Muscle of back (tissue), 13 donors: ENCODE data around the gene FOLR3. TPM values are rescaled to one million over a fixed set of nuclear protein-coding genes. Genes with fewer than 3 reads are reported as not detected.
"Not testable (repeated sequence)": the region's sequence is repeated elsewhere in the genome, so short reads cannot be mapped to it uniquely, and the experiment has no call there.

Experiments used
- DNase-seq, 3 donors: peaks; one replicate each; pipeline versions ENCODE4 v3.0.0 to v3.0.0-alpha.2; 2013
- long read RNA-seq, 9 donors: transcript quantifications; one replicate each; lab custom pipeline, GENCODE V29; 2026
- polyA plus RNA-seq, 10 donors: library from polyadenylated mRNA; unstranded; fragments of 120-200 nt; gene quantifications; one replicate each; pipeline ENCODE4 v1.2.1, GENCODE V29; 2013; ENCODE audit not compliant: insufficient read length in 10 of 10

Gene FOLR3
- not detected for polyA plus RNA-seq
- long read RNA-seq, donor 1: 0 reads
- long read RNA-seq, donor 2: 0 reads
- long read RNA-seq, donor 3: 0 reads
- long read RNA-seq, donor 4: 0 reads
- long read RNA-seq, donor 5: 0 reads
- long read RNA-seq, donor 6: 0 reads
- long read RNA-seq, donor 7: 0 reads
- long read RNA-seq, donor 8: 0 reads
- long read RNA-seq, donor 9: 0 reads

DNA sequence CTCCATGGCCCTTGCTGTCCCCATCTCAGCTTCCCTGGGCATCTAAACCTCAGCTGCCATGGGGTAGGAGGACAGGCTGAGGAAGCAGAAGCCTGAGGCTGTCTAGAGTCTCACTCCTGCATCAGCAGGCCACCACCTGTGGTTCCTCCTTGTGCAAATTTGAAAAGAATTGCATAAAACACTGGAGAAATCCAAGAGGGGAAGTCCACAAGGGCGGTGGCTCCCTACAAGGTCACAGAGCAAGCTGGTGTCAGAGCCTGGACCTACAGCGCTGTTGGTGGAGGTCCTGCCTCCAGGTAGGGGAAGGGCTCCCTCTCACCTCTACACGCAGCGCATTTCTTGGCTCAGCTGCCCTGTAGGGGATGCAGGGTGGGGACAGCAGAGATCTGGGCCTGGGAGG lies at the start of gene FOLR3:
Gene FOLR3 (plus strand): TSS at position 253 of the 400 bp plus-strand sequence. CDS start 228 bp downstream, outside the sequence.
- DNase-seq: not testable (repeated sequence)

GRCh38 chr11:72088076-72088808 lies 47.3 kb upstream of the FOLR3 start:
- DNase-seq: no peak

- peak in 2 of 3 donors; percentile 73 to 83 for DNase-seq
Observed at GRCh38 chr11:72091292-72091691, 44.2 kb upstream of the FOLR3 start.

DNA sequence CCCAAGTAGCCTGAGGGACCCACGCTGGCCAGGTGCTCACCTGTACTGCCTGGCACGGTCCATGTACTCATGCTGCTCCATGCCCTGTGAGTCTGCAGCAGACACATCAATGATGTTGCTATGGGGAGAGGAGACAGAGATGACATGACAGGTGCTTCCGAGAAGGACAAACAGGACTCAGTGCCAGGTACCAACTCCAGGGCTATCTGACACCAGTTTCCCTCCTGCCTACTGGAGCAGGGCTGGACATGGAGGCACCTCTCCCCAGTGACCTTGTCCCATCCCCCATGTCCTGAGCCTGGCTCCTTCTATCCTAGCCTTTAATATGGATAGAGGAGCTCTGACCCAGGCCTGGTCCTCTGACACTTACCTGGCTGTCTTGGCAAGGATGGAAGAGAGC lies 36.8 kb upstream of the FOLR3 start:
- no peak for DNase-seq

DNA sequence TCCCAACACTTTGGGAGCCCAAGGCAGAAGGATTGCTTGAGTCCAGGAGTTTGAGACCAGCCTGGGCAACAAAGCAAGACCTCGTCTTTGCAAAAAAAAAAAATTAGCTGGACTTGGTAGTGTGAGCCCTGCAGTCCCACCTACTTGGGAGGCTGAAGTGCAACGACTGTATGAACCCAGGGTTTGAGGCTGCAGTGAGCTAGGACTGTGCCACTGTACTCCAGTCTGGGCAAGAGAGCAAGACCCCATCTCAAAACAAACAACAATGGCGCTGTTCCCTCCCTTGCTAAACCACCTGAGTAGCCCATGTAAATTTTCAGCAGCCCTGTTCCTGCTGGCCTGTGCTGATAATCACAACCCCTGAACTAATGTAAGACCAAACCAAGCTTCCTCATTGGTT lies 35.5 kb upstream of the FOLR3 start:
- DNase-seq: no peak

GRCh38 chr11:72100462-72100861 lies 35.1 kb upstream of the FOLR3 start:
- no peak for DNase-seq

DNA sequence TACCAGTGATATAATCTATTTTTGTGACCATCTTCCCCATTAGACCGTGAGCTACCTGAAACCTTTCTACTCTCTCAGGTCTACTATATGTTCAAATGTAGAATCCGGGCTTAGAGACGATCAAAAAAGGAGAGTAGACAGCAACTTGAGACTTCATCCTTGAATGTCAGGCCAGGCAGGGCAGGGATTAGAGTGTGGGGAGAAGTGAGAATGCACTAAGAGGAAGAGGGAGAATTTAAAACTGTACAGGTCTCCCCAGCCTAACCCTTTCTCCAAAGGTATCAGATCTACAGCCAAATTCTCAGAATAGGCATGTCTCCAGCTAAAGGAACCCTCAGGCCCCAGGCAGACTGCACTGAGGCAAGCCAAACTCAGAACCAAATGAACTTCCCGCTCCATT lies 33.4 kb upstream of the FOLR3 start:
- DNase-seq: no peak

GRCh38 chr11:72102631-72102945 lies 32.9 kb upstream of the FOLR3 start:
- no peak for DNase-seq

DNA sequence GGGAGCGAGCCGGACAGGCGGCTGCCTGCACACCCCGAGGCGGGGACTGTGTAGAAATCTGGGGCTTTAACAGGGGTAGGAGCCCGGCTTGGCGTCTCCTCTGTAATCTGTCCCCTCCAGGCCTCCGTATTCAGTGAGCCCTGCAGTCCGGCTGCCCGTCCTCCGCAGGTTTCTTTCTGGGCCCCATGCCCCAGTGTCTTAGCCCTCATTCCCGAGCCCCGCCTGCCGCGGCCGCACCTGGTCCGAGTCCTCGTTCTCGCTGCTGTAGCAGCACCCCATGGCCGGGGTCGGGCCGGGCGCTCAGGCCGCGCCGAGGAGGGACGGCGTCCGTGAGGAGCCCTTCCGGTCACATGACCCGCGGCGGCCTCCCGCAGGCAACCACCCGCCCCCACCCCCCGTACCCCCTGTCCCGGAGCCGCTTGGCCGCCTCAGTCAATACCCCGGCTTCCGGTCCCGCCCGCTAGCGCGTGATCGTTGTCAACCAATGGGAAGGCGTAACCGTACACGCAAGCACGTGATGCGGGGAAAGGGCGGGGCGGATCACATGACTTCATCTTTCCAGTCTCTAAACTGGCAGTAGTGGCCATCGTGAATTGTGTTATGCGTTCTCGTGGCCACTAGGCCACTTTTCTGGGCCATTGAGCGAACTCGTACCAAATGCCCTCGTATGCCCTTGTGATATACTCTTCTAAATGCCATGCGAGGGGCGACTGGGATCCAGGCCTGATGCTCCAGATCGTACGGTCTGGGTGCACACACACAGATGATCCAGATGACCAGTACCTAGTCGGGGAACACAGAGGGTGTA lies 32.4 kb upstream of the FOLR3 start, which contains the start of gene LAMTOR1:
Gene LAMTOR1 (minus strand): TSS at position 352 of the 808 bp plus-strand sequence. CDS start 73 bp downstream, at position 279.
- DNase-seq: peak; percentile 99

- DNase-seq: no peak
Observed at GRCh38 chr11:72103754-72104167, 31.8 kb upstream of the FOLR3 start.

DNA sequence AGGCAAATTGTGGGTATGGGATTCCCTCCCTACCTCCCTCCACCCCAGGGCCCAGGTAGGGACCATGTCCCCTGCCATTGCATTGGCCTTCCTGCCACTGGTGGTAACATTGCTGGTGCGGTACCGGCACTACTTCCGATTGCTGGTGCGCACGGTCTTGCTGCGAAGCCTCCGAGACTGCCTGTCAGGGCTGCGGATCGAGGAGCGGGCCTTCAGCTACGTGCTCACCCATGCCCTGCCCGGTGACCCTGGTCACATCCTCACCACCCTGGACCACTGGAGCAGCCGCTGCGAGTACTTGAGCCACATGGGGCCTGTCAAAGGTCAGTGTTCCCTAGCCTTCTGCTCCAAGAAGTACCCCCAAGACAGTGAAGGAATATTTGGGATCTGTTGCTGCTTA lies 29.6 kb upstream of the FOLR3 start, which contains the start of gene TOMT:
Gene TOMT (plus strand): TSS at position 37 of the 400 bp plus-strand sequence. CDS start 28 bp downstream, at position 65.
- DNase-seq: no peak

DNA sequence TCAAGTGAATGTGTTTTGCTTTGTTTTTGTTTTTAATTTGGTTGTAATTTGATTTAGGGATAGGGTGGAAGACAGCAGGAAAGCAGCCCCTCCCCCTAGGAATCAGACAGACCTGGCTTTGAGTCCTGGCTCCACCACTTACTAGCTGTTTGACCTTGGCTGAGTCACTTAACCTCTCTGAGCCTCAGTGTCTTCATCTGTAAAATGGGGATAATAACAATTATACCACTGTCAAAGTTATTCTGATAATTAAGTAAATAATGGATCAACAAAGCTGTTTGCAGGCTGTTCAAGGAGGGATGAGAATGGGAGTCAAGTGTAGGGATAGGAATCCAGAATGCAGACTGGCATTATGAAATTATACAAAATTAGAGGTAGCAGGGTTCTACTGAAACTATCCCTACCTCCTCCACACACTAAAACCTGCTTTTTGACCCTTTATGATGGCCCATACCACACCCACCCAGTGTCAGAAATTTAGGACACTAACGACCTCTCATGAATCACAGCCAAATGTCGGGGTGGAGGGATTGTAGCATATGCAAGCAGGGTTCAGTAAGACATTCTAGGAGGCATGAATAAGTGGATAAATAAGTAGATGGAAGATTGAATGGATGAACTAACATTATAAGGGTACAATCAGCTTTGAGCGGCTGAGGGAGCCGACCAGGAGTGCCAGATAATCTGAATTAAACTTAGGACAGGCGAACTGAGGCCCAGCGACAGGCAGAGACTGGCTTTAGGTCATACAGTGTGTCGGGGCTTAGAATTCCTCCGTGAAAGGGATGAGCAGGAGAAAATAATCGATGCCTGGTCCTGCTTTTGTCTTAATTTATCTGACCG lies 24.0 kb upstream of the FOLR3 start:
- peak in 1 of 3 donors; percentile 27 for DNase-seq

- peak; percentile 99 to 100 (median 100) for DNase-seq
Observed at GRCh38 chr11:72112143-72112977, 23.2 kb upstream of the FOLR3 start, which contains the start of gene ANAPC15. TSS of gene ANAPC15 (minus strand) at chr11:72112695. CDS start at chr11:72111276, 1,419 bp downstream.

DNA sequence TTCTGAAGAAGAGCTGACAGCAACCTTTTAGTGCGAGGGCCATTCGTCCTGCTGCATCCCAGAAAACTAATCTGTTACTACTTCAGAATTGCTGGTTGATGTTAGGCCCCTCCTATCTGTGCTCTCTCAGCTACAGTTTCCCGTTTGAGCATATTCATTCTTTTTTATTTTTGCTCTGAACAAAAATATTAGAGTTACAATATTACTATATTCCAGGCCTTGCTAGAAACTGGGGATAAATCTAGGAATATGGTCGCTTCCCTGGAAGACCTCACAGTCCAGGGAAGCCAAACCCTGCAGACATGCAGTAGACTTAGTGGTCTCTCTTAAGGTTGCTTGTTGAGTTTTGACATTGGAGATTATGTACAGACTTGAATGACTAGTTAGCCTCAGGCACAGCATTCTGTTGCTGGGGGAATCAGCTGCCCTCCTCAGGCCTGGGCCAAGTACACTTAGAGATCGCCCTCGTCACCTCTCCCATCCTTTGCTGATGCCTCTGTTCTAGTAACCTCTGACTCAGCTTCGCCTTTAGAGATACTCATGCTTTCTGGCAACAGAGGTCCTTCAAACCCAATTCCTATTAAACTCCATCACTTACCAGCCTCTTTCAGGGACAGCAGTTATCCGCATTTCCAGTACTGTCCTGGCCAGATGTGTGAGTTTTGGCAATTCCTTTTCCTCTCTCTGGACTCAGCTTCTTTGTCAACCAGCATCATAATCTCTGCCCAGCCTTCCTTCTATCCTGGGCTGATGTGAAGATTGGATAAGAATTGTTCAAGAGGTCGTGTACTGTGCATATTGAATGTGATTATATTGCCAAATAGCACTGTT lies 22.3 kb upstream of the FOLR3 start:
- no peak for DNase-seq

DNA sequence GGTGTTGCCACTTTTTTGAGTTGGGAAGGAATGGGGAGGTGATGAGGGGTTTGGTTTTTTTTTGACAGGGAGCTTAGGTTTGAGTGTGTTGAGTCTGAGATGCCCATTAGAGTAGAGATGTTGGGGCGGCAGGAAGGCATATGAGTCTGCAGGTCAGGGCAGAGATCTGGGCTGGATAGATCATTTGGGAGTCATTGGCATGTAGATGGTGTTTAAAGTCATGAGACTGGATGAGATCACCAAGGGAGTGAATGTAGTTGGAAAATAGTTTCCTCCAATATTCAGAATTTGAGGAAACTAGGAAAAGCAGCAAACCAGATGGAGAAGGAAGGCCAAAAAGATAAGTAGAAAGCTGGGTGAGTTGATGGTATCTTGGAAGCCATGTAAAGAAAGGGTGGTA lies 21.0 kb upstream of the FOLR3 start:
- DNase-seq: no peak

- no peak for DNase-seq
Observed at GRCh38 chr11:72116019-72116755, 19.3 kb upstream of the FOLR3 start.

- DNase-seq: no peak
Observed at GRCh38 chr11:72119198-72119597, 16.3 kb upstream of the FOLR3 start.

DNA sequence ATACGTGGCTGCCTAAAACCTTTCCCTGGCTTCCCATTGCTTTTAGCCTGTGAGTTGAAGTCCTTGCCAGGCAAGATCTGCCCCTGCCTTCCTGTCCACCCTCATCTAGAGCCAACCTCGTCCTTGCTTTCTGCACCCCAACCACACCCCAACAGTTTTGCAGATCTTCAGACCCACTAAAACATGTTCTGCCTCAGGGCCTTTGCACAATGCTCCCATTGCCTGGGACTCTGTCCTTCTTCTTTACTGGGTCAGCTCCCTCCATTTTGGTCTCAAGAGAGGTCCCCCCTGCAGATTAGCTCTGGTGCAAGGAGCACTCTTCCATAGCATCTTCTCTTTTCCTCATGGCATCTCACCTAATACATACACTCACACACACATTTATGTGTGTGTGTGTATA lies 14.6 kb upstream of the FOLR3 start:
- no peak for DNase-seq

DNA sequence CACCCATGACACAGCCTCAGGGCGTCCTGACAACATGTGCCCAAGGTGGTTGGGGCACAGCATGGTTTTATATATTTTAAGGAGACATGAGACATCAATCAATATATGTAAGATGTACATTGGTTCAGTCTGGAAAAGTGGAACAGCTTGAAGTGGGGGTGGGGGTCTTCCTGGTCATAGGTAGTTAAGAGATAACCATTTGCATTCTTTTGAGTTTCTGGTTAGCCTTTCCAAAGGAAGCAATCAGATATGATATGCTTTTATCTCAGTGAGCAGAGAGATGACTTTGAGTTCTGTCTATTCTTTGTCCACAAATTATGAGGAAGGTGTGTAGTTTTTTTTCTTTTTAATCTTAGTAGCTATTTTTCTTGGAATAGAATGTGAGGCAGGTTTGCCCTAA lies 12.9 kb upstream of the FOLR3 start:
- DNase-seq: no peak
